ENCODE measurements around the gene SBNO2.

The SBNO2 gene

GRCh38 chr19:1068009-1069001, 105.8 kb downstream of the SBNO2 start:
- DNase-seq: no peak

GRCh38 chr19:1067341-1067957, 106.6 kb downstream of the SBNO2 start:
- no peak for DNase-seq

GRCh38 chr19:1066748-1067340, 107.2 kb downstream of the SBNO2 start, which contains the start of gene ARHGAP45:
Gene ARHGAP45 (plus strand): TSS chr19:1067167. CDS start chr19:1067406, 239 bp downstream.
- DNase-seq: no peak

- DNase-seq: no peak
Measured at GRCh38 chr19:1066251-1066747, 107.8 kb downstream of the SBNO2 start.

- DNase-seq: no peak
Measured at GRCh38 chr19:1065606-1066109, 108.4 kb downstream of the SBNO2 start.

- DNase-seq: no peak
Measured at GRCh38 chr19:1064661-1065605, 109.1 kb downstream of the SBNO2 start.

- DNase-seq: no peak
Measured at GRCh38 chr19:1063909-1064660, 110.0 kb downstream of the SBNO2 start.

- DNase-seq: no peak
Measured at GRCh38 chr19:1063030-1063908, 110.8 kb downstream of the SBNO2 start.

- no peak for DNase-seq
Measured at GRCh38 chr19:1062387-1063029, 111.6 kb downstream of the SBNO2 start.

GRCh38 chr19:1061987-1062386, 112.1 kb downstream of the SBNO2 start:
- DNase-seq: no peak

- no peak for DNase-seq
Measured at GRCh38 chr19:1060689-1061088, 113.4 kb downstream of the SBNO2 start.

- no peak for DNase-seq
Measured at GRCh38 chr19:1058112-1058511, 116.0 kb downstream of the SBNO2 start.
